ENCODE data around the gene IQCH.

The IQCH gene

GRCh38 chr15:67384761-67385160, 130.2 kb downstream of the IQCH start:
- Histone ChIP-seq H3K9ac (ENCODE audit: low read length) (no peak overlapping the region), H2AFZ (ENCODE audit: low read length) (no peak overlapping the region), H3K4me1 (ENCODE audit: low read length) (peaks cover 5% of the 10 kb centered on the region; the same call in 1 of the 2 replicates), H3K27me3 (replicated peaks; ENCODE audit: insufficient read depth, low read length) (no peaks in the 10 kb centered on the region), H4K20me1 (ENCODE audit: insufficient read depth, low read length) (no peaks in the 10 kb centered on the region), H3K4me3 (ENCODE audit: low read length) (no peak overlapping the region), H3F3A (ENCODE audit: insufficient read depth, low read length) (no peaks in the 10 kb centered on the region), H3K9me3 (replicated peaks; ENCODE audit: insufficient read depth, low read length) (no peaks in the 10 kb centered on the region), H3K9me2 (replicated peaks; ENCODE audit: insufficient read depth, low read length) (no peaks in the 10 kb centered on the region), H3K36me3 (replicated peaks; ENCODE audit: insufficient read depth, low read length) (no peaks in the 10 kb centered on the region), H3K27ac (ENCODE audit: low read length) (no peak overlapping the region), H3K4me2 (ENCODE audit: low read depth, low read length) (no peak overlapping the region), H3K79me2 (ENCODE audit: low read length) (no peaks in the 10 kb centered on the region)
- TF ChIP-seq, protein P1, sequence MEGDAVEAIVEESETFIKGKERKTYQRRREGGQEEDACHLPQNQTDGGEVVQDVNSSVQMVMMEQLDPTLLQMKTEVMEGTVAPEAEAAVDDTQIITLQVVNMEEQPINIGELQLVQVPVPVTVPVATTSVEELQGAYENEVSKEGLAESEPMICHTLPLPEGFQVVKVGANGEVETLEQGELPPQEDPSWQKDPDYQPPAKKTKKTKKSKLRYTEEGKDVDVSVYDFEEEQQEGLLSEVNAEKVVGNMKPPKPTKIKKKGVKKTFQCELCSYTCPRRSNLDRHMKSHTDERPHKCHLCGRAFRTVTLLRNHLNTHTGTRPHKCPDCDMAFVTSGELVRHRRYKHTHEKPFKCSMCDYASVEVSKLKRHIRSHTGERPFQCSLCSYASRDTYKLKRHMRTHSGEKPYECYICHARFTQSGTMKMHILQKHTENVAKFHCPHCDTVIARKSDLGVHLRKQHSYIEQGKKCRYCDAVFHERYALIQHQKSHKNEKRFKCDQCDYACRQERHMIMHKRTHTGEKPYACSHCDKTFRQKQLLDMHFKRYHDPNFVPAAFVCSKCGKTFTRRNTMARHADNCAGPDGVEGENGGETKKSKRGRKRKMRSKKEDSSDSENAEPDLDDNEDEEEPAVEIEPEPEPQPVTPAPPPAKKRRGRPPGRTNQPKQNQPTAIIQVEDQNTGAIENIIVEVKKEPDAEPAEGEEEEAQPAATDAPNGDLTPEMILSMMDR (IDR thresholded peaks at IDR 0.05; ENCODE audit: low read length): no peak
- TF ChIP-seq EZH2 (optimal IDR thresholded peaks at IDR 0.05; ENCODE audit: low read depth, low read length): no peak
- no peak for TF ChIP-seq EZH2phosphoT487 (IDR thresholded peaks at IDR 0.05; ENCODE audit: low read length)
- DNase-seq: no peak

DNA sequence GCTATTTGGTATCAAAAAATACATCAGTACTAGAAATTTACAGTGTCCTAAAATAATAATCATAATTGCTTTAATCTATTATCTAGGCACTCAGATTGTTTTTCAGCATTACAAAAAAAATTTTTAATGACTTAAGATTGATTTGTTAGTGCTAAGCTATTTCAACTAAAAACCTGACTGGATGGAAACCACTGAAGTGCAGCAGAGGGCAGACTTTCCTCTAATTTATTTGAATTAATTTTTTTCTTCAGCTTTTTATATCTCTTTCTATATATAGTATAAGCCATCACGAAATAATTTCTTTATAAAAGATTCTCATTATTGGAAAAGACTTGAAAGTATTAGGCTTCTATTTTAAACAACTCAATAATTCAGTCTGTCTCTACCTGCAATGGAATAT, 131.4 kb downstream of the IQCH start:
- Histone ChIP-seq H3K4me3 (ENCODE audit: low read length) (no peak overlapping the region), H3F3A (ENCODE audit: insufficient read depth, low read length) (no peaks in the 10 kb centered on the region), H2AFZ (ENCODE audit: low read length) (no peak overlapping the region), H4K20me1 (ENCODE audit: insufficient read depth, low read length) (no peaks in the 10 kb centered on the region), H3K36me3 (replicated peaks; ENCODE audit: insufficient read depth, low read length) (no peaks in the 10 kb centered on the region), H3K4me2 (ENCODE audit: low read depth, low read length) (no peak overlapping the region), H3K9me2 (replicated peaks; ENCODE audit: insufficient read depth, low read length) (no peaks in the 10 kb centered on the region), H3K9me3 (replicated peaks; ENCODE audit: insufficient read depth, low read length) (no peaks in the 10 kb centered on the region), H3K27me3 (replicated peaks; ENCODE audit: insufficient read depth, low read length) (no peaks in the 10 kb centered on the region), H3K4me1 (ENCODE audit: low read length) (peaks cover 5% of the 10 kb centered on the region; the same call in 1 of the 2 replicates), H3K79me2 (ENCODE audit: low read length) (no peaks in the 10 kb centered on the region), H3K27ac (ENCODE audit: low read length) (no peak overlapping the region), H3K9ac (ENCODE audit: low read length) (no peak overlapping the region)
- DNase-seq: no peak
- TF ChIP-seq, protein P1 (IDR thresholded peaks at IDR 0.05; ENCODE audit: low read length): no peak
- TF ChIP-seq EZH2 (optimal IDR thresholded peaks at IDR 0.05; ENCODE audit: low read depth, low read length) (no peak), EZH2phosphoT487 (IDR thresholded peaks at IDR 0.05; ENCODE audit: low read length) (no peak)

- H4K20me1 ChIP-seq (ENCODE audit: insufficient read depth, low read length): no peaks in the 10 kb centered on the region
- H3K9me2 ChIP-seq (replicated peaks; ENCODE audit: insufficient read depth, low read length): no peaks in the 10 kb centered on the region
- no peak overlapping the region for H3K27ac ChIP-seq (ENCODE audit: low read length)
- no peak for TF ChIP-seq EZH2phosphoT487 (IDR thresholded peaks at IDR 0.05; ENCODE audit: low read length)
- TF ChIP-seq EZH2 (optimal IDR thresholded peaks at IDR 0.05; ENCODE audit: low read depth, low read length): no peak
- TF ChIP-seq, protein P1 (IDR thresholded peaks at IDR 0.05; ENCODE audit: low read length): no peak
- H3F3A ChIP-seq (ENCODE audit: insufficient read depth, low read length): no peaks in the 10 kb centered on the region
- H3K79me2 ChIP-seq (ENCODE audit: low read length): no peaks in the 10 kb centered on the region
- H3K4me3 ChIP-seq (ENCODE audit: low read length): no peak overlapping the region
- no peak overlapping the region for H3K9ac ChIP-seq (ENCODE audit: low read length)
- no peak for DNase-seq
- H3K4me1 ChIP-seq (ENCODE audit: low read length): peaks cover 5% of the 10 kb centered on the region; the same call in 1 of the 2 replicates
- H3K36me3 ChIP-seq (replicated peaks; ENCODE audit: insufficient read depth, low read length): no peaks in the 10 kb centered on the region
- no peaks in the 10 kb centered on the region for H3K27me3 ChIP-seq (replicated peaks; ENCODE audit: insufficient read depth, low read length)
- no peak overlapping the region for H3K4me2 ChIP-seq (ENCODE audit: low read depth, low read length)
- H2AFZ ChIP-seq (ENCODE audit: low read length): no peak overlapping the region
- H3K9me3 ChIP-seq (replicated peaks; ENCODE audit: insufficient read depth, low read length): no peaks in the 10 kb centered on the region
These were observed 132.4 kb downstream of the IQCH start for GRCh38 chr15:67386947-67387346.
